OCI-LY7 (cell line): ENCODE data around the gene CAND1. TPM values are rescaled to one million over a fixed set of nuclear protein-coding genes. Genes with fewer than 3 reads are reported as not detected.

ENCODE experiments used
- BruUV-seq: library from RNA; stranded (reverse); fragments of 400-500 nt; replicated peaks from 2 replicates; lab custom pipeline; 2021; lab: Mats Ljungman, UMichigan
- CTCF ChIA-PET: fragments of 300-600 bp; sonication (Branson Sonifier 250); formaldehyde crosslinking; loops from one replicate; lab custom pipeline; 2022; ENCODE audit warnings: antibody characterized with exemption; ENCODE audit not compliant: unreplicated experiment; lab: Charles Lee
- POLR2A ChIA-PET: fragments of 300-600 bp; sonication (Branson Sonifier 250); formaldehyde crosslinking; loops from one replicate; lab custom pipeline; 2022; ENCODE audit warnings: antibody characterized with exemption; lab: Charles Lee
- DNase-seq: peaks from one replicate; pipeline ENCODE4 v3.0.0-alpha.2; 2015; ENCODE audit warnings: low spot score
- H2AFZ ChIP-seq: fragments of 200-600 bp; sonication (generic), shearing (Covaris generic); 2 replicates; pipeline ENCODE4 v1.6.1; 2014; ENCODE audit warnings: mild to moderate bottlenecking, antibody characterized with exemption, low read length, moderate library complexity
- H3K27ac ChIP-seq: fragments of 200-600 bp; sonication (generic); 2 replicates; pipeline ENCODE4 v1.5.1; 2014; ENCODE audit warnings: mixed run types, low read depth, mild to moderate bottlenecking, moderate library complexity, low read length, inconsistent platforms; ENCODE audit not compliant: poor library complexity, severe bottlenecking
- H3K36me3 ChIP-seq: fragments of 200-600 bp; sonication (generic); 2 replicates; pipeline ENCODE4 v1.6.1; 2014; ENCODE audit warnings: mild to moderate bottlenecking, antibody characterized with exemption, low read length, moderate library complexity, mixed read lengths; ENCODE audit not compliant: insufficient read depth
- H3K4me1 ChIP-seq: fragments of 200-600 bp; sonication (generic); 2 replicates; pipeline ENCODE4 v1.5.1; 2014; ENCODE audit warnings: mild to moderate bottlenecking, low read length; ENCODE audit not compliant: insufficient read depth, poor library complexity, severe bottlenecking
- H3K4me2 ChIP-seq: fragments of 200-600 bp; sonication (generic); 2 replicates; pipeline ENCODE4 v1.6.1; 2014; ENCODE audit warnings: mild to moderate bottlenecking, low read length
- H3K4me3 ChIP-seq: fragments of 200-600 bp; sonication (generic); 2 replicates; pipeline ENCODE4 v1.5.1; 2014; ENCODE audit warnings: mild to moderate bottlenecking, low read depth, low read length; ENCODE audit not compliant: poor library complexity, severe bottlenecking
- H3K79me2 ChIP-seq: fragments of 200-600 bp; sonication (generic); 2 replicates; pipeline ENCODE4 v1.6.1; 2016; ENCODE audit warnings: low read depth, mild to moderate bottlenecking, low read length, moderate library complexity, mixed read lengths; ENCODE audit not compliant: insufficient read depth
- H3K9me2 ChIP-seq: fragments of 200-600 bp; sonication (generic); 2 replicates; pipeline ENCODE4 v1.6.1; 2016; ENCODE audit warnings: mild to moderate bottlenecking, low read length, mixed read lengths; ENCODE audit not compliant: insufficient read depth
- H3K9me3 ChIP-seq: fragments of 200-600 bp; sonication (generic); 2 replicates; pipeline ENCODE4 v1.6.1; 2014; ENCODE audit warnings: mild to moderate bottlenecking, mixed run types, low read length, mixed read lengths
- H4K20me1 ChIP-seq: fragments of 200-600 bp; sonication (generic); 2 replicates; pipeline ENCODE4 v1.6.1; 2014; ENCODE audit warnings: mild to moderate bottlenecking, antibody characterized with exemption, low read length, moderate library complexity, mixed read lengths; ENCODE audit not compliant: insufficient read depth
- EZH2phosphoT487 ChIP-seq: fragments of 200-600 bp; sonication (generic); IDR thresholded peaks from 2 replicates; pipeline ENCODE4 v1.6.1; 2018; ENCODE audit warnings: low read depth, borderline replicate concordance, mild to moderate bottlenecking, mixed run types, antibody characterized with exemption, low read length, moderate library complexity, mixed read lengths
- intact Hi-C: fragments of 100-400 bp; cut with micrococcal nuclease; formaldehyde crosslinking; loops from one replicate; pipeline ENCODE4 v1.10.0; 2022; ENCODE audit not compliant: unreplicated experiment
- total RNA-seq, 2 experiments: library from RNA; depleted of rRNA in 1 of 2; stranded (reverse); fragments of >200 nt in 1 of 2; shearing (Covaris generic) in 1 of 2; gene quantifications; 2 replicates each; pipeline ENCODE4 v1.2.3, GENCODE V29; 2014 to 2022
- TF ChIP-seq, protein P1 (sequence below): fragments of 200-600 bp; sonication (generic); conservative IDR thresholded peaks from 2 replicates; pipeline ENCODE4 v1.5.1; 2014; ENCODE audit warnings: mild to moderate bottlenecking, antibody characterized with exemption, low read length, moderate library complexity, mixed read lengths

Gene CAND1
- total RNA-seq, 2 experiments from 2014 or later = 109 to 207 TPM

DNA sequence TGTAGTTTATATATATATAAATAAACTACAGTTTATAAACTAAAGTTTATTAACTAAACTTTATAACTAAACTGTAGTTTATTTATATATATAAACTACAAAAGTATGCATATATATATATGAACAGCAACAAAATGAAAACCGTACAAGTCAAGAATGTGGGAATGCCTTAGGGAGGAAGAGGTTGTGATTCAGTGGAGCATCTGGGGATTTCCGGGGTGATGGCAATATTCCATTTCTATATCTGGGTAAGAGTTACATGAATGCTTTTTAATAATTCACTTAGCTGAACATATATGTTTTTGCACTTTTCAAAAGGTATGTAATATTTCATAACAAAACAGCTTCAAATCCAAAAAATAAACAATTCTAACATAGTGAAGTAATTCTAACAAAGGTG, 30.1 kb upstream of the CAND1 start:
- no TSS peak for BruUV-seq
- POLR2A ChIA-PET = no interaction called here
- Histone ChIP-seq H3K27ac (no peak overlapping the region), H3K9me2 (no peaks in the 10 kb centered on the region), H3K36me3 (no peaks in the 10 kb centered on the region), H4K20me1 (no peaks in the 10 kb centered on the region), H2AFZ (no peak overlapping the region), H3K79me2 (no peaks in the 10 kb centered on the region), H3K4me3 (no peak overlapping the region), H3K9me3 (no peaks in the 10 kb centered on the region), H3K4me2 (no peak overlapping the region), H3K4me1 (no peaks in the 10 kb centered on the region)
- TF ChIP-seq, protein P1, sequence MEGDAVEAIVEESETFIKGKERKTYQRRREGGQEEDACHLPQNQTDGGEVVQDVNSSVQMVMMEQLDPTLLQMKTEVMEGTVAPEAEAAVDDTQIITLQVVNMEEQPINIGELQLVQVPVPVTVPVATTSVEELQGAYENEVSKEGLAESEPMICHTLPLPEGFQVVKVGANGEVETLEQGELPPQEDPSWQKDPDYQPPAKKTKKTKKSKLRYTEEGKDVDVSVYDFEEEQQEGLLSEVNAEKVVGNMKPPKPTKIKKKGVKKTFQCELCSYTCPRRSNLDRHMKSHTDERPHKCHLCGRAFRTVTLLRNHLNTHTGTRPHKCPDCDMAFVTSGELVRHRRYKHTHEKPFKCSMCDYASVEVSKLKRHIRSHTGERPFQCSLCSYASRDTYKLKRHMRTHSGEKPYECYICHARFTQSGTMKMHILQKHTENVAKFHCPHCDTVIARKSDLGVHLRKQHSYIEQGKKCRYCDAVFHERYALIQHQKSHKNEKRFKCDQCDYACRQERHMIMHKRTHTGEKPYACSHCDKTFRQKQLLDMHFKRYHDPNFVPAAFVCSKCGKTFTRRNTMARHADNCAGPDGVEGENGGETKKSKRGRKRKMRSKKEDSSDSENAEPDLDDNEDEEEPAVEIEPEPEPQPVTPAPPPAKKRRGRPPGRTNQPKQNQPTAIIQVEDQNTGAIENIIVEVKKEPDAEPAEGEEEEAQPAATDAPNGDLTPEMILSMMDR = no peak
- TF ChIP-seq EZH2phosphoT487 = no peak
- intact Hi-C loops = loop anchor here (1.0 kb wide), 1 partner anchor 30 kb away; no protein-coding TSS in a partner anchor
- CTCF ChIA-PET = no interaction called here
- DNase-seq = no peak

DNA sequence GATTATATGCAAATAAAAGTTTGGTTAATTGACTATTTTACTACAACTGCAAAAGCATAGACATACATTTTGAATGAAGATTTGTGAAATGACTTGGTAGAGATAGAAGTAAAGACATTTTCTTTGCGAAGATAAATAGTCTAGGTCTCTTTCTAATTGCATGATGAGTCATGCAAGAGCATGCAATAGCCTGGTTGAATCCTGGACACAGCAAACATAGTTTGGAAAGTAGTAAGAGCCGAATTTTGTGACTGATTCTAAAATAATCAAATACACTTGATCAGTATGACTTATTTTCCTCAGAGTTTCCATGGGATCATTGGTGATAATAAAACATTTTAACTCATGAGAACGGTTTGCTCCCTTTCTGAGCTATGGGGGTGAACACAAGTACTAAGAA, 27.7 kb upstream of the CAND1 start:
- no peak for DNase-seq
- Histone ChIP-seq H3K4me3 (no peak overlapping the region), H2AFZ (no peak overlapping the region), H4K20me1 (no peaks in the 10 kb centered on the region), H3K79me2 (no peaks in the 10 kb centered on the region), H3K27ac (no peak overlapping the region), H3K36me3 (no peaks in the 10 kb centered on the region), H3K9me2 (no peaks in the 10 kb centered on the region), H3K9me3 (no peaks in the 10 kb centered on the region), H3K4me1 (no peaks in the 10 kb centered on the region), H3K4me2 (no peak overlapping the region)
- POLR2A ChIA-PET = no interaction called here
- CTCF ChIA-PET = no interaction called here
- intact Hi-C loops = no loop called here
- BruUV-seq = no TSS peak
- no peak for TF ChIP-seq EZH2phosphoT487
- TF ChIP-seq, protein P1 = no peak

DNA sequence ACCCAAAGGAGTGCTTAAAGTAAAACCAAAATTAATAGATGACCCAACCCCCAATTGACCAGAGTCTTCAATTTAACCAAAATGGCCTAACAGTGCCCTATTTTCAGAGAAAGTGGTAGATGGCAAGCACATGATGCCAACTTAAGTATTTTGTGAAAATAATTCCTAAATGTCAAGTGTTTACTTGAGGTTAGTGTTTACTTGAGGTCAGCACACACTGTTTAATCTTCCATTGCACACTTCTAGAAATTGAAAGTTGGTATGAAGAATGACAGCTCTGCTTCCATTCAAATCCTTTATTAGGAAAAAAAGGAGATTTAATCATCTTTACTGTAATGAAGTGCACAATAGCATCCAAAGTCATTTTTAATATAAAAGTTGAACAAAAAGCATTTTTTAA, 25.9 kb upstream of the CAND1 start:
- ChIA-PET POLR2A (no interaction called here), CTCF (no interaction called here)
- BruUV-seq = no TSS peak
- Histone ChIP-seq H3K36me3 (no peaks in the 10 kb centered on the region), H3K9me3 (no peaks in the 10 kb centered on the region), H3K4me1 (no peaks in the 10 kb centered on the region), H3K4me2 (no peak overlapping the region), H2AFZ (no peak overlapping the region), H3K79me2 (no peaks in the 10 kb centered on the region), H3K9me2 (no peaks in the 10 kb centered on the region), H3K27ac (no peak overlapping the region), H4K20me1 (no peaks in the 10 kb centered on the region), H3K4me3 (no peak overlapping the region)
- DNase-seq = no peak
- TF ChIP-seq, protein P1 = no peak
- no peak for TF ChIP-seq EZH2phosphoT487
- intact Hi-C loops = no loop called here
